Measurements from ENCODE around the gene ZCWPW2.

Gene ZCWPW2

GRCh38 chr3:28376424-28376823 is 27.9 kb downstream of the ZCWPW2 start:
- DNase-seq (ENCODE audit: low read depth) = no peak

- DNase-seq (ENCODE audit: low read depth) = no peak
Measured at GRCh38 chr3:28386049-28386448, 37.5 kb downstream of the ZCWPW2 start.

GRCh38 chr3:28388978-28389377 is 40.5 kb downstream of the ZCWPW2 start:
- DNase-seq (ENCODE audit: low read depth) = no peak

- no peak for DNase-seq (ENCODE audit: low read depth)
Measured at GRCh38 chr3:28399206-28399605, 50.7 kb downstream of the ZCWPW2 start.

GRCh38 chr3:28406241-28406640 is 57.7 kb downstream of the ZCWPW2 start:
- no peak for DNase-seq (ENCODE audit: low read depth)

- DNase-seq (ENCODE audit: low read depth) = no peak
Measured at GRCh38 chr3:28449398-28449797, 100.9 kb downstream of the ZCWPW2 start.

GRCh38 chr3:28462866-28463265 is 114.3 kb downstream of the ZCWPW2 start:
- no peak for DNase-seq (ENCODE audit: low read depth)

- no peak for DNase-seq (ENCODE audit: low read depth)
Measured at GRCh38 chr3:28467414-28467813, 118.9 kb downstream of the ZCWPW2 start.

- no peak for DNase-seq (ENCODE audit: low read depth)
Measured at GRCh38 chr3:28476194-28476593, 127.7 kb downstream of the ZCWPW2 start.

- no peak for DNase-seq (ENCODE audit: low read depth)
Measured at GRCh38 chr3:28476764-28477163, 128.2 kb downstream of the ZCWPW2 start.

- no peak for DNase-seq (ENCODE audit: low read depth)
Measured at GRCh38 chr3:28485164-28485563, 136.6 kb downstream of the ZCWPW2 start.

- DNase-seq (ENCODE audit: low read depth) = no peak
Measured at GRCh38 chr3:28495301-28495700, 146.8 kb downstream of the ZCWPW2 start.

- no peak for DNase-seq (ENCODE audit: low read depth)
Measured at GRCh38 chr3:28502397-28502937, 153.9 kb downstream of the ZCWPW2 start.

GRCh38 chr3:28504976-28505375 is 156.5 kb downstream of the ZCWPW2 start:
- DNase-seq (ENCODE audit: low read depth) = no peak

GRCh38 chr3:28521663-28522062 is 173.1 kb downstream of the ZCWPW2 start:
- no peak for DNase-seq (ENCODE audit: low read depth)

- no peak for DNase-seq (ENCODE audit: low read depth)
Measured at GRCh38 chr3:28542351-28542750, 193.8 kb downstream of the ZCWPW2 start.

- DNase-seq (ENCODE audit: low read depth) = no peak
Measured at GRCh38 chr3:28544236-28544635, 195.7 kb downstream of the ZCWPW2 start.

- no peak for DNase-seq (ENCODE audit: low read depth)
Measured at GRCh38 chr3:28544831-28545230, 196.3 kb downstream of the ZCWPW2 start.

- no peak for DNase-seq (ENCODE audit: low read depth)
Measured at GRCh38 chr3:28547677-28548076, 199.2 kb downstream of the ZCWPW2 start.

GRCh38 chr3:28553175-28553574 is 204.7 kb downstream of the ZCWPW2 start:
- DNase-seq (ENCODE audit: low read depth) = no peak

- DNase-seq (ENCODE audit: low read depth) = no peak
Measured at GRCh38 chr3:28556195-28556594, 207.7 kb downstream of the ZCWPW2 start.

GRCh38 chr3:28564211-28564610 is 215.7 kb downstream of the ZCWPW2 start:
- no peak for DNase-seq (ENCODE audit: low read depth)

- DNase-seq (ENCODE audit: low read depth) = no peak
Measured at GRCh38 chr3:28569357-28569756, 220.8 kb downstream of the ZCWPW2 start.

- no peak for DNase-seq (ENCODE audit: low read depth)
Measured at GRCh38 chr3:28574036-28574435, 225.5 kb downstream of the ZCWPW2 start.
